ENCODE measurements around the gene OLFML2A.
"Not testable (repeated sequence)": the region's sequence is repeated elsewhere in the genome, so short reads cannot be mapped to it uniquely, and the experiment has no call there.

OLFML2A gene

GRCh38 chr9:124831642-124832364 is 54.9 kb downstream of the OLFML2A start:
- DNase-seq: no peak

DNA sequence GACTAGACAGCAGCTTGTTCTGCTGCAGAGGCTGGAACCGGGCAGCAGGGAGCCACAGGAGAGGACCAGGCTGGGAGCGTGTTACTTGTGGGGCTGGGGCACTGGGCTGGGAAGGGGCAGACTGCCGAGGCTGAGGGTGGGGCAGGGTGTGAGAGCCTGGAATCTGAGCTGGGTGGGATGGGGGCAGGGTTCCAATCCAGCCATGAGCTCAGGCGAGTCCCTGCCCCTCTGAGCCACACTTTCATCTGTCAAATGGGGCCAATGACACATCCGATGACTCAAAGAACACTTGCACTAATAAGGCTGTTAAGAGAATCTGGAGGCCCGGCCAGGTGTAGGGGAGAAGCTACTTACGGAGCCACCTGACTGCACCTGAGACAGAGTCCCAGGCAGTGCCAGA is 57.7 kb downstream of the OLFML2A start:
- DNase-seq: no peak

DNA sequence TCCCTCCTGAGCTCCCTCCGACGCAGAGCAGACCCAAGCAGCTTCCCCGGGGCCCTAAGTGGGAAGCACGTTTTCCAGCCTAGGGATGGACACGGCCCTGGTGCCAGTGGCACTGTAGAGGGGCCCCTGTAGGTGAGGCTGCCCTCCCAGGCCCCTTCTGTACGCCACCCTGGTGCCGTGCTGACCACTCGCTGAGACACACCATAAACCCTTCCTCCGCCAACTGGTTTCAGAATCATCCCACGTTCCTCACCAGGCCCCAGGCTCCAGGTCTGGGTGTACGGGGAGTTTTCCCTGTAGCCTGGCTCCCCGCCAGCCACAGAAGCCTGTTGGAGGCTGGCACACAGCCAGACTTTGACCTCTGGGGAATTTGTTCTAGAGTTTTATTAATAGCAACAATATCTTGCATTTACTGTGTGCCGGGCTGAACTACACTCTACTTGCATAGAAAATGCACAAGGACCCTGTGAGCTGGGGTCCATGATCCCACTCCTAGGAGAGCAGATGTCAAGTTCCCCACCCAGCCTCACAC is 58.2 kb downstream of the OLFML2A start:
- no peak for DNase-seq

DNA sequence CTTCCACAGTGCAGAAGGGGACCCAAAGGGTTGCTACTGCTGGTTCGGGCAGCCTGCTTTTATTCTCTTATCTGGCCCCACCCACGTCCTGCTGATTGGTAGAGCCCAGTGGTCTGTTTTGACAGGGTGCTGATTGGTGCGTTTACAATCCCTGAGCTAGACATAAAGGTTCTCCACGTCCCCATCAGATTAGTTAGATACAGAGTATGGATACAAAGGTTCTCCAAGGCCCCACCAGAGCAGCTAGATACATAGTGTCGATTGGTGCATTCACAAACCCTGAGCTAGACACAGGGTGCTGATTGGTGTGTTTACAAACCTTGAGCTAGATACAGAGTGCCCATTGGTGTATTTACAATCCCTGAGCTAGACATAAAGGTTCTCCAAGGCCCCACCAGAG is 61.2 kb downstream of the OLFML2A start:
- DNase-seq: not testable (repeated sequence)

DNA sequence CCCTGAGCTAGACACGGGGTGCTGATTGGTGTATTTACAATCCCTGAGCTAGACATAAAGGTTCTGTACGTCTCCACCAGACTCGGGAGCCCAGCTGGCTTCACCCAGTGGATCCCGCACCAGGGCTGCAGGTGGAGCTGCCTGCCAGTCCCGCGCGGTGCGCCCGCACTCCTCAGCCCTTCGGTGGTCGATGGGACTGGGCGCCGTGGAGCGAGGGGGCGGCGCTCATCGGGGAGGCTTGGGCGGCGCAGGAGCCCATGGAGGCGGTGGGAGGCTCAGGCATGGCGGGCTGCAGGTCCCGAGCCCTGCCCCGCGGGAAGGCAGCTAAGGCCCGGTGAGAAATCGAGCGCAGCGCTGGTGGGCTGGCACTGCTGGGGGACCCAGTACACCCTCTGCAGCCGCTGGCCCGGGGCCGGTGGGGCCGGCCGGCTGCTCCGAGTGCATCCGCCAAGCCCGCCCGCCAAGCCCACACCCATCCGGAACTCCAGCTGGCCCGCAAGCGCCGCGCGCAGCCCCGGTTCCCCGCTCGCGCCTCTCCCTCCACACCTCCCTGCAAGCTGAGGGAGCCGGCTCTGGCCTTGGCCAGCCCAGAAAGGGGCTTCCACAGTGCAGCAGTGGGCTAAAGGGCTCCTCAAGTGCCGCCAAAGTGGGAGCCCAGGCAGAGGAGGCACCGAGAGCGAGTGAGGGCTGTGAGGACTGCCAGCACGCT is 61.8 kb downstream of the OLFML2A start:
- not testable (repeated sequence) for DNase-seq

DNA sequence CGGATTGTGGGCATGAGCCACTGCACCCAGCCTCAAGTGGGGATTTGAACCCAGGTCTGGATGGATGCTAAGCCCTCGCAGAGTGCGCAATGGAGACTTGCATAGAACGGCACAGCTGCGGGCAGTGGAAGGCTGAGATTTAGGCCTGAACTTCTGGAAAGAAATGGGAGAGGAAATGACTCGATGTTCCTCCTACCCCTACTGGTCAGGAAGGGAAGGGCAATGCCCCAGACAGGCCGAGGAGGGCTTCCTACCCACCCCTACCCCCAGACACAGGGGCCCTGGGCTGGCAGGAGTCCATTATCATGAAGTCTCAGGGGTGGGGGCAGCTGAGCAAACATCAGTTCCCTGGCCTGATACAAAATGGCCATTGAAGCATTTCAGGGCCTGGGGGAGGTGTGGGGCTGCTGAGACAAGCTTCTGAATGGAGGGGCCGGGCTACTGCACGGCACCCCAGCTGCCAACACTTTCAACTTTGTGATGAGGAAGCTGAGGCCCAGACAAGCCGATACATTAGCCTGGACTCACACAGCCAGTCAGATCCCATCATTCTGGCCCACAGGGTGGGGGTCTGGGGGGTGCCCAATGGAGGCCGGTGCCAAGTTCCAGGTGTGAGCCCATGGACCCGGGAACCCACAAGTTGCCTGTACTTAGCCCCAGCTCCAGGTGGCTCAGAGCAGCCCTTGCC is 62.8 kb downstream of the OLFML2A start:
- no peak for DNase-seq

DNA sequence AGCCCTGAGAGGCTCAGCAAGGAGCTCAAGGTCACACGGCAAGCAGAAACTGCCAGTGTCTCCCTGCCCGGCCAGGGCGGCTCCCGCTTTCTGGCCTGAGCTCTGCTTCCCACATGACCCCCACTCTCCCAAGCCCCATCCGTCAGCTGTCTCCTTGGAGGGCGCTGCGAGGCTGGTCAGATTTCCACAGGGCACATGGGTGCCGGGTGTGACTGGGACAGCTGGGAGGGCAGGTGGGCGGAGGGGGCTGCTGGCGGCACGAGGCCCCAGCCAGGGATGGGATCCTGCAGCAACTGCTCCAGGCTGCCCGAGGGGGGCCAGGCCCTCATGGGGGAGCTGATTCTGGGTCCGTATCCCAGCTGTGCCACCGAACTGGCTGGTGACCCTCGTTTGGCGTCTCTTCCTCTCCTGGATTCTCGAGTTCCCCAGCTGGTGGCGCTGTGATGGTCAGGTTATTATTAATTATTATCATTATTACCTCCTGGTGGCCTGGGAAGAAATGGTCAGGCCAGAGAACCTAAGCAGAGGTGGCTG is 63.4 kb downstream of the OLFML2A start:
- no peak for DNase-seq

GRCh38 chr9:124841075-124841821 is 64.3 kb downstream of the OLFML2A start:
- no peak for DNase-seq

DNA sequence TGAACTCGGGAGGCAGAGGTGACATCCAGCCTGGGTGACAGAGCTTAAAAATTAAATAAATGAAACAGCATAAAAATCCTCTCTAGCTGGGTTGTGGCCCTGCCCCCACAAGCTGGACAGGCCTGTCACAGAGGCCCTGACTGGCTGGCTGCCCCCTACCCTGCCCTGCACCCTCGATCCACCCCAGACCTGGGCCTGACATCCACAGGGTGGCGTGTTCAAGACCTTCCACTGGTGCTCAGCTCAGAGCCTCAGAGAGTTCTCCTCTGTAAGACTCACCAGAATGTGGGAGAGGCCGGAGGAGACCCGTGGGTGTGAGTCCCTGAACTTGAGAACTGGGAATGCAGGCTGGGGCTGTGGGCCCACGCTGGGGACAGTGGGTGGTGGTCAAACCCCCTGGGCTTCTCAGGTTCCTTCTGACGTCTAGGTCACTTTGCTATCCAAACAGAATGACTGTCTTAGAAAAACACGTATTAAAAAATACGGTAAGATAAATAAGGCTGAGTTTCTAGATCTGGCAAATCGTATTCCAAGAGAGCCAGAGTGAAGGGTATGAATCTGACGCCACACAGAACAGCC is 66.6 kb downstream of the OLFML2A start:
- DNase-seq: no peak

GRCh38 chr9:124844291-124844690 is 67.4 kb downstream of the OLFML2A start:
- DNase-seq: no peak

GRCh38 chr9:124846467-124846866 is 69.5 kb downstream of the OLFML2A start:
- not testable (repeated sequence) for DNase-seq

DNA sequence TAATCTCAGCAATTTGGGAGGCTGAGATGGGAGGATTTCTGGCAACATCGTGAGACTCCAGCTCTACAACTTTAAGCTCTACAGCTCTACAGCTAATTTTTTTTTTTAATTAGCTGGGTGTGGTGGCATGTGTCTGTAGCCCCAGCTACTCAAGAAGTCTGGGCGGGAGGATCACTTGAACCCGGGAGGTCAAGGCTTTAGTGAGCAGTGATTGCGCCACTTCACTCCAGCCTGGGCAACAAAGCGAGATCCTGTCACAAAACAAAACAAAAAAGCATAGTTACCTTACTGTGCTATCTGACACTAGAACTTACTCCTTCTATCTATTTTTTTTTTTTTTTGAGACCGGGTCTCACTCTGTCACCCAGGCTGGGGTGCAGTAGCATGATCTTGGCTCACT is 70.0 kb downstream of the OLFML2A start:
- no peak for DNase-seq

DNA sequence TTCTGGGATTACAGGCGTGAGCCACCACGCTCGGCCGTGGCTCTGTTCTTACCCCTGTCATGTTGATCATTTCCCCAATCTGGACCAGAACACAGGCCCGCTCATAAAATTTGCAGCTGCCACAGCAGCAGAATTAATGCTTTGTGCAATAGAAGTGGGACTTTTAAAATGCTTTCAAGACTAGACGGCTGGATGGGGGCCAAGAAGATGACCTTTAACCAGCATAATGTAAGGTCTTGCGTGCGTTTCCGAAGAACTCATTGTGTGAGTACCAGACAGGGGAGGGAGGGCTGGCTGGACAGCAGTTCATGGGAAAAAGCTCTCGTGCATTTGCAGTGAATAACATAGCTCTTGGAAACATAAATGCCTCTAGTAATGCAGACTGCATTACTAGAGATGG is 72.9 kb downstream of the OLFML2A start:
- no peak for DNase-seq

DNA sequence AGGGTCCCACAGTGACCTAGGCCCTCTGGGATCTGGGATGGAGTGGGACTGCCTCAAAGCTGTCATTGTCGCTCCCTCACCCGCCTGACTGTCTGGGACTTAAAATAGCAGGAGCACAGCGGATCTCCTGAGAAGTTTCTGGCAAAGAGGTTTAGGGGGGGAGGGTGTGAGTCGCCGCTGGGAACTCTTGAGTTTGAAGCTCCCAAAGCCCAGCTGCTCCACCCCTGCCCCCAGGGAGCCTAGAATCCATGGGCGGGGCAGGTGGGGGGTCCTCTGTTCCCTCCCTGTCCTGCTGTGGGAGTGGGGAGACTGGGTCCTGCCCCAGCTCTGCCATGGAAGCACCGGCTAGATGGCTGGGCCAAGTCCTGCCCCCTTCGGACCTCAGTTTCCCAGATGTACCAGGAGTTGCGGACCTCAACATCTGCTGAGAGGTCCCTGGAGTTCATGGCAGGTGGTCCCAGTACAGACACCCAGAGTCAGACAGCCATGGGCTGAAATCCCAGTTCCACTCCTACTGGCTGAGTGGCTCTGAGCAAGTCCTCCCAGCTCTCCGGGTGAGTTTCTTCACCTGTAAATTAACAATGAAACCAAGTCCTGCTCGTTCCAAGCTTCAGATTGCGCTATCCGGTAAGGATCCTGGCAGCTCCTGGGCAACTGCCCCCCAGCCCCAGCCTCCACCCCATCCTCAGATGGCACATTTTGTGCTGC is 75.3 kb downstream of the OLFML2A start:
- no peak for DNase-seq

DNA sequence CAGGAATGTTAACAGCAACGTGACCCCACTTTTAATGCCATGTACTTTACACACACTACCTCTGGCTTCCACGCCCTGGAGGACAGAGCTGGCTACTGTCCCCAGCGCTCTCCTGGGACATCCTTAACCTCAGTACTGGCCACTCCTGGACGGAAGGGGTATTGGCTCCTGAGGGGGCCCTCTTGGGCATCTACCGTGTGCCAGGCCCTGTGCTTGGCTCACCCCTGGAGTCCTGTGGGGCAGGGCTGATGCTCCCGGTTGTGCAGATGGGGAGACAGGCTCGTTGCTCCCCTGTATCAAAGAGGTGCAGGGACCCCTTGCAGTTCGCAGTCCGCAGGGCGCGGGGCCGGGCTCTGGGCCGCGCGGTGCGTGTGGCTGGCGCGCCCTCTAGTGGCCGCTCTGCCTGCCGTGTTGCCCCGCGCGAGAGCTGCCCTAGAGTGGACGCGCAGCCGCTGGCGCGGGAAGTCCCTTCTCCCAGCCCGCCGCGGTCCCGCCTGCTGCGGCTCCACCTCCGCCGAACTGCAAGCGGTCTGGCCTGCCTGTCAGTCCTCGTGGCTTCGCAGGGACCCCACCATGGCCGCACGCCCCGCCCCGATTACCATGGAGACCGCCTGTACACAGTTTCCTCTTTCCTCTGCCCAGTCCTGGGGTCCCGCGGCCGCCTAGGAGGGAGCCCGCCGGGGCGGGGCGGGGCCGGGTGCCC is 76.0 kb downstream of the OLFML2A start, which contains the start of gene WDR38:
Gene WDR38, plus strand, starts transcription at position 632 of the 703 bp plus-strand sequence. CDS start 72 bp downstream, outside the sequence.
- peak; percentile 75 for DNase-seq

GRCh38 chr9:124853605-124854143 is 76.7 kb downstream of the OLFML2A start:
- DNase-seq: no peak

- no peak for DNase-seq
These were observed 77.2 kb downstream of the OLFML2A start for GRCh38 chr9:124854161-124854560.

- DNase-seq: no peak
These were observed 77.9 kb downstream of the OLFML2A start for GRCh38 chr9:124854822-124855221.

- DNase-seq: no peak
These were observed 78.6 kb downstream of the OLFML2A start for GRCh38 chr9:124855566-124855943.

GRCh38 chr9:124855944-124856765 is 79.2 kb downstream of the OLFML2A start:
- peak; percentile 30 for DNase-seq
